ENCODE measurements around the gene GPR146. TPM values are rescaled to one million over a fixed set of nuclear protein-coding genes. Genes with fewer than 3 reads are reported as not detected.
A peak's percentile ranks its signal among the peaks of the same experiment; 100 is the strongest.
"Not testable (repeated sequence)": the region's sequence is repeated elsewhere in the genome, so short reads cannot be mapped to it uniquely, and the experiment has no call there.

The GPR146 gene
- total RNA-seq, 1 experiment from 2014 or later = 0.92 TPM

GRCh38 chr7:1073142-1073977 is 29.0 kb downstream of the GPR146 start:
- Mint-ChIP-seq H3K4me3 (no peak overlapping the region), H3K4me1 (no peaks in the 10 kb centered on the region), H3K9me3 (peaks cover 10% of the 10 kb centered on the region), H3K27me3 (ENCODE audit: low read depth) (no peaks in the 10 kb centered on the region), H3K27ac (peak overlapping the region; percentile 41; the same call in 1 of the 2 replicates), H3K36me3 (peaks cover 8% of the 10 kb centered on the region; the same call in 1 of the 2 replicates)
- ATAC-seq = no peak
- CTCF ChIA-PET = interaction anchor here (0.6 to 2.0 kb wide), 4 partner anchors 13 to 103 kb away, joined by 3 to 9 read pairs (median 6); no protein-coding TSS in a partner anchor
- TF ChIP-seq ETV6 (CRISPR knock-in tag; IDR thresholded peaks at IDR 0.05) (no peak), ZBTB43 (CRISPR knock-in tag; IDR thresholded peaks at IDR 0.05) (no peak), JAZF1 (CRISPR knock-in tag; IDR thresholded peaks at IDR 0.05) (no peak)
- POLR2A ChIA-PET = no interaction called here
- DNase-seq (ENCODE audit: low spot score) = no peak

GRCh38 chr7:1074018-1074417 is 29.7 kb downstream of the GPR146 start:
- ATAC-seq; H3K4me3 Mint-ChIP-seq; H3K27me3 Mint-ChIP-seq (ENCODE audit: low read depth); H3K36me3 Mint-ChIP-seq; DNase-seq (ENCODE audit: low spot score); H3K4me1 Mint-ChIP-seq; POLR2A ChIA-PET; H3K9me3 Mint-ChIP-seq: not testable (repeated sequence)
- CTCF ChIA-PET = interaction anchor here (1.2 to 2.2 kb wide), 4 partner anchors 8 to 102 kb away, joined by 4 to 15 read pairs (median 6); no protein-coding TSS in a partner anchor
- peak overlapping the region; percentile 84 for H3K27ac Mint-ChIP-seq

GRCh38 chr7:1074593-1075431 is 30.5 kb downstream of the GPR146 start:
- Mint-ChIP-seq H3K4me1 (no peaks in the 10 kb centered on the region), H3K27me3 (ENCODE audit: low read depth) (no peaks in the 10 kb centered on the region), H3K27ac (no peak overlapping the region), H3K4me3 (no peak overlapping the region), H3K9me3 (peaks cover 10% of the 10 kb centered on the region), H3K36me3 (peaks cover 8% of the 10 kb centered on the region; the same call in 1 of the 2 replicates)
- no peak for TF ChIP-seq NR3C1 (CRISPR knock-in tag; conservative IDR thresholded peaks at IDR 0.05; ENCODE audit: low read depth)
- no peak for TF ChIP-seq EMX1 (CRISPR knock-in tag; IDR thresholded peaks at IDR 0.05)
- no peak for TF ChIP-seq SMAD3 (CRISPR knock-in tag; IDR thresholded peaks at IDR 0.05; ENCODE audit: borderline replicate concordance)
- TF ChIP-seq ZNF425 (CRISPR knock-in tag; conservative IDR thresholded peaks at IDR 0.05) = no peak
- no peak for TF ChIP-seq IRF1 (CRISPR knock-in tag; IDR thresholded peaks at IDR 0.05)
- no peak for TF ChIP-seq CREM (CRISPR knock-in tag; IDR thresholded peaks at IDR 0.05)
- no peak for TF ChIP-seq ARID4B (CRISPR knock-in tag; IDR thresholded peaks at IDR 0.05; ENCODE audit: borderline replicate concordance)
- TF ChIP-seq MAX (CRISPR knock-in tag; IDR thresholded peaks at IDR 0.05) = no peak
- TF ChIP-seq NFE2L1 (CRISPR knock-in tag; IDR thresholded peaks at IDR 0.05) = no peak
- no peak for TF ChIP-seq ZNF219 (CRISPR knock-in tag; IDR thresholded peaks at IDR 0.05; ENCODE audit: borderline replicate concordance)
- no peak for TF ChIP-seq MYBL2 (CRISPR knock-in tag; IDR thresholded peaks at IDR 0.05)
- TF ChIP-seq STAT6 (CRISPR knock-in tag; conservative IDR thresholded peaks at IDR 0.05; ENCODE audit: low read depth) = no peak
- no peak for TF ChIP-seq CBFB (CRISPR knock-in tag; IDR thresholded peaks at IDR 0.05; ENCODE audit: low read depth)
- no peak for DNase-seq (ENCODE audit: low spot score)
- CTCF ChIA-PET = interaction anchor here (0.7 to 2.2 kb wide), 6 partner anchors 9 to 96 kb away, joined by 3 to 15 read pairs (median 5); no protein-coding TSS in a partner anchor
- ATAC-seq = peak; percentile 41
- POLR2A ChIA-PET = interaction anchor here (0.7 to 0.8 kb wide), 2 partner anchors 9 to 32 kb away, joined by 3 to 4 read pairs; no protein-coding TSS in a partner anchor
